MM.1S (cell line): ENCODE measurements around the gene PARK7.

ENCODE experiments used
- DNase-seq: peaks from one replicate; pipeline ENCODE4 v3.0.0-alpha.2; 2015
- H2AFZ ChIP-seq: fragments of 300-600 bp; sonication (generic); 2 replicates; pipeline ENCODE4 v1.6.0; 2016; ENCODE audit warnings: antibody characterized with exemption, low read length
- H3F3A ChIP-seq: fragments of 300-600 bp; sonication (generic); 2 replicates; pipeline ENCODE4 v1.6.1; 2016; ENCODE audit warnings: mild to moderate bottlenecking, antibody characterized with exemption, low read length, moderate library complexity, mixed read lengths; ENCODE audit not compliant: insufficient read depth
- H3K27ac ChIP-seq: fragments of 300-600 bp; sonication (generic); 2 replicates; pipeline ENCODE4 v1.5.1; 2016; ENCODE audit warnings: mild to moderate bottlenecking, low read length
- H3K27me3 ChIP-seq: fragments of 300-600 bp; sonication (generic); replicated peaks from 2 replicates; pipeline ENCODE4 v1.6.0; 2016; ENCODE audit warnings: low read length; ENCODE audit not compliant: insufficient read depth
- H3K36me3 ChIP-seq: fragments of 300-600 bp; sonication (generic); replicated peaks from 2 replicates; pipeline ENCODE4 v1.6.1; 2016; ENCODE audit warnings: mild to moderate bottlenecking, low read length, mixed read lengths; ENCODE audit not compliant: insufficient read depth
- H3K4me1 ChIP-seq: fragments of 300-600 bp; sonication (generic); 2 replicates; pipeline ENCODE4 v1.6.1; 2016; ENCODE audit warnings: low read length, mixed read lengths
- H3K4me2 ChIP-seq: fragments of 300-600 bp; sonication (generic); 2 replicates; pipeline ENCODE4 v1.6.0; 2016; ENCODE audit warnings: low read depth, low read length
- H3K4me3 ChIP-seq: fragments of 300-600 bp; sonication (generic); 2 replicates; pipeline ENCODE4 v1.5.1; 2016; ENCODE audit warnings: low read length, mixed read lengths
- H3K79me2 ChIP-seq: fragments of 300-600 bp; sonication (generic); 2 replicates; pipeline ENCODE4 v1.6.1; 2016; ENCODE audit warnings: mixed run types, low read length, mixed read lengths
- H3K9ac ChIP-seq: fragments of 300-600 bp; sonication (generic); 2 replicates; pipeline ENCODE4 v1.6.1; 2016; ENCODE audit warnings: low read length, mixed read lengths
- H3K9me2 ChIP-seq: fragments of 300-600 bp; sonication (generic); replicated peaks from 2 replicates; pipeline ENCODE4 v1.6.1; 2016; ENCODE audit warnings: mild to moderate bottlenecking, low read length, mixed read lengths; ENCODE audit not compliant: insufficient read depth
- H3K9me3 ChIP-seq: fragments of 300-600 bp; sonication (generic); replicated peaks from 2 replicates; pipeline ENCODE4 v1.6.1; 2016; ENCODE audit warnings: mild to moderate bottlenecking, low read length, mixed read lengths; ENCODE audit not compliant: insufficient read depth
- H4K20me1 ChIP-seq: fragments of 300-600 bp; sonication (generic); 2 replicates; pipeline ENCODE4 v1.6.1; 2016; ENCODE audit warnings: mild to moderate bottlenecking, low read length, moderate library complexity, mixed read lengths; ENCODE audit not compliant: insufficient read depth
- EZH2 ChIP-seq: fragments of 300-600 bp; sonication (generic); optimal IDR thresholded peaks from 2 replicates; pipeline ENCODE3; 2017; ENCODE audit warnings: low read depth, mild to moderate bottlenecking, antibody characterized with exemption, low read length, mixed read lengths
- EZH2phosphoT487 ChIP-seq: fragments of 300-600 bp; sonication (generic); IDR thresholded peaks from 2 replicates; pipeline ENCODE4 v1.6.1; 2018; ENCODE audit warnings: antibody characterized with exemption, low read length
- TF ChIP-seq, protein P1 (sequence below): fragments of 300-600 bp; sonication (generic); IDR thresholded peaks from 2 replicates; pipeline ENCODE4 v1.5.1; 2016; ENCODE audit warnings: antibody characterized with exemption, low read length, mixed read lengths

PARK7 gene

DNA sequence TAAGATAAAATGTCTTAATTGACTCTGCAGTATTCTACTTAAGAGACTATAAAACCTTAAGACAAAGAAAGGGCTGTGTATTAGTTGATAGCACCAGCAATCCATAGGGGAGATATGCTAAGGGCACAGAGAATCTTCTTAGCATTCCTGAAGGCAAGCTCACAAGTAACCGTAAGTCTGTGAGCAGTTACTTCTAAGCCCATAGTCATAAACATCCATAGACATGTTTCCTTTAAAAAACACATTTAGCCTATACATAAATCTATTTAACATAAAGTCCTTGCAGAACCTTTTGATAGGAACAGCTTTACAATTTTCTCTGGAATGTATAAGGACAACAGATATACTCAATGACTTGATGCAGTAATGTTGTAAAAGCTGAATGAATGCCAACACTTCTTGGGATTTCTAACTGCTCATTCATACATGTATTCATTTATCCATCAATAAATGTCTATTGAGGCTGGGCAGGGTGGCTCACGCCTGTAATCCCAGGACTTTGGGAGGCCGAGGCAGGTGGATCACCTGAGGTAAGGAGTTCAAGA lies 70.9 kb downstream of the PARK7 start:
- DNase-seq: no peak
- H3K4me1 ChIP-seq: no peaks in the 10 kb centered on the region
- no peaks in the 10 kb centered on the region for H3K9me2 ChIP-seq
- H3K9me3 ChIP-seq: no peaks in the 10 kb centered on the region
- H3K4me2 ChIP-seq: no peak overlapping the region
- H3K27me3 ChIP-seq: peaks cover 20% of the 10 kb centered on the region
- no peaks in the 10 kb centered on the region for H3K79me2 ChIP-seq
- no peaks in the 10 kb centered on the region for H4K20me1 ChIP-seq
- no peaks in the 10 kb centered on the region for H3K36me3 ChIP-seq
- no peak overlapping the region for H3K27ac ChIP-seq
- H3F3A ChIP-seq: no peaks in the 10 kb centered on the region
- no peak overlapping the region for H3K4me3 ChIP-seq
- TF ChIP-seq, protein P1, sequence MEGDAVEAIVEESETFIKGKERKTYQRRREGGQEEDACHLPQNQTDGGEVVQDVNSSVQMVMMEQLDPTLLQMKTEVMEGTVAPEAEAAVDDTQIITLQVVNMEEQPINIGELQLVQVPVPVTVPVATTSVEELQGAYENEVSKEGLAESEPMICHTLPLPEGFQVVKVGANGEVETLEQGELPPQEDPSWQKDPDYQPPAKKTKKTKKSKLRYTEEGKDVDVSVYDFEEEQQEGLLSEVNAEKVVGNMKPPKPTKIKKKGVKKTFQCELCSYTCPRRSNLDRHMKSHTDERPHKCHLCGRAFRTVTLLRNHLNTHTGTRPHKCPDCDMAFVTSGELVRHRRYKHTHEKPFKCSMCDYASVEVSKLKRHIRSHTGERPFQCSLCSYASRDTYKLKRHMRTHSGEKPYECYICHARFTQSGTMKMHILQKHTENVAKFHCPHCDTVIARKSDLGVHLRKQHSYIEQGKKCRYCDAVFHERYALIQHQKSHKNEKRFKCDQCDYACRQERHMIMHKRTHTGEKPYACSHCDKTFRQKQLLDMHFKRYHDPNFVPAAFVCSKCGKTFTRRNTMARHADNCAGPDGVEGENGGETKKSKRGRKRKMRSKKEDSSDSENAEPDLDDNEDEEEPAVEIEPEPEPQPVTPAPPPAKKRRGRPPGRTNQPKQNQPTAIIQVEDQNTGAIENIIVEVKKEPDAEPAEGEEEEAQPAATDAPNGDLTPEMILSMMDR: no peak
- TF ChIP-seq EZH2 (no peak), EZH2phosphoT487 (no peak)
- no peak overlapping the region for H2AFZ ChIP-seq
- H3K9ac ChIP-seq: no peak overlapping the region

DNA sequence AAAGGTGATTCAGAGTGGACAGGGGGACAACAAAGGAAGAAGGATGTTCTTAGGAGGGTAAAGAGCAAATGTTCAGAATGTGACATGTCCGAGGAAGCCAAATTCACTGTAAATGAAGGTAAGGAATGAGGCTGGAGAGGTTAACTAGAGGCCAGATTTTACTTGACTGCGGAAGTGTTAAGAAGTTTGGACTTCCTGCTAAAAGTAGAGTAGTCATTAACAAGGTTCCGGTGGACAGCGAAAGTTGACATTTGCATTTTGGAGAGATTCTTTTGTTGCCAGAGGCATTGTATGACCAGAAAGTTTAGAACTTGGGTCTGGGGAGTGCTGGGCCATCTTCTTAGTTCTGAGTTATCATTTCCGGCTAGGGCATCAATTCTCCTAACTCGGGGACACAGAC lies 71.8 kb downstream of the PARK7 start:
- peaks cover 14% of the 10 kb centered on the region for H3K27me3 ChIP-seq
- H4K20me1 ChIP-seq: no peaks in the 10 kb centered on the region
- no peaks in the 10 kb centered on the region for H3K36me3 ChIP-seq
- no peak overlapping the region for H3K4me2 ChIP-seq
- no peaks in the 10 kb centered on the region for H3K4me1 ChIP-seq
- H3K9ac ChIP-seq: no peak overlapping the region
- H3F3A ChIP-seq: no peaks in the 10 kb centered on the region
- no peaks in the 10 kb centered on the region for H3K79me2 ChIP-seq
- H3K9me3 ChIP-seq: no peaks in the 10 kb centered on the region
- TF ChIP-seq EZH2 (no peak), EZH2phosphoT487 (no peak)
- TF ChIP-seq, protein P1: no peak
- no peak overlapping the region for H2AFZ ChIP-seq
- H3K4me3 ChIP-seq: no peak overlapping the region
- H3K9me2 ChIP-seq: no peaks in the 10 kb centered on the region
- H3K27ac ChIP-seq: no peak overlapping the region
- DNase-seq: no peak
